Dedifferentiated amniotic fluid mesenchymal stem cell (primary cell): ENCODE results near the gene TRAF4.
"Not testable (repeated sequence)": the region's sequence is repeated elsewhere in the genome, so short reads cannot be mapped to it uniquely, and the experiment has no call there.

Source experiments
- DNase-seq: peaks from one replicate; pipeline ENCODE4 v3.0.0-alpha.2; 2016; ENCODE audit errors: extremely low spot score

TRAF4 gene

DNA sequence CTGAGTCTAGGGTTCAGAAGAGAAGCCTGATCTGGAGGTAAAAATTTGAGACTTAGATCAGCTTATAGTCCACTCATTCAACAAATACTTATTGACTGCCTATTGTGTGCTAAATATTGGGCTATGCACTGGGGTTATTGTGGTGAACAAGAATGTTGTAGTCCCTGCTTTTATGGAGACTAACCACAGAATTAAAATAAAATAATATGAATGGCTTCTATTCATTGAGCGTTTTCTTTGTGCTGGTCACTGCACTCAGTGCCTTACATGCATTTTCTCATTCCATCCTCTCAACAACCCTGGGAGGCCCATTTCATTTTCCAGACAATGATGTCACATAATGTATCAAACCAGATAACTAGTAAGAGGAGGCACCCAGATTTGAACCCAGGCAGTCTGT is 10.5 kb upstream of the TRAF4 start:
- no peak for DNase-seq

DNA sequence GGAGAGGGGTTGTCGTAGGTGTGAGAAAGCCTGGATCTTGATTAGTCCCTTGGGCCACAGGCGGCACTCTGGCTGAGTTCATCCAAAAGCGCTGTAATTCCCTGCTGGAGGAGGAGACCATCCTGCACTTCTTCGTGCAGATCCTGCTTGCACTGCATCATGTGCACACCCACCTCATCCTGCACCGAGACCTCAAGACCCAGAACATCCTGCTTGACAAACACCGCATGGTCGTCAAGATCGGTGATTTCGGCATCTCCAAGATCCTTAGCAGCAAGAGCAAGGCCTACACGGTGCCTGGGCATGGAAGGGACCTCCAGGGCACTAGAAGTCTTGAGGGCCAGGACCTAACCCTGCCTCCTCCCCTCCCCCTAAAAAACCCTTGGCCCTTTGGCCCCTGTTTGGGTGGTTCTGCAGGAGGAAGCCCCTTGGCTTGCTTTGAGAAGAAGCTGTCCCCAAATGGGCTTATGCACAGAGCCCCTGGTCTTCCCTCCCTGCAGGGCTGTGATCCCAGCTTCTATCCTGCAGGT is 9.0 kb upstream of the TRAF4 start:
- DNase-seq = no peak

DNA sequence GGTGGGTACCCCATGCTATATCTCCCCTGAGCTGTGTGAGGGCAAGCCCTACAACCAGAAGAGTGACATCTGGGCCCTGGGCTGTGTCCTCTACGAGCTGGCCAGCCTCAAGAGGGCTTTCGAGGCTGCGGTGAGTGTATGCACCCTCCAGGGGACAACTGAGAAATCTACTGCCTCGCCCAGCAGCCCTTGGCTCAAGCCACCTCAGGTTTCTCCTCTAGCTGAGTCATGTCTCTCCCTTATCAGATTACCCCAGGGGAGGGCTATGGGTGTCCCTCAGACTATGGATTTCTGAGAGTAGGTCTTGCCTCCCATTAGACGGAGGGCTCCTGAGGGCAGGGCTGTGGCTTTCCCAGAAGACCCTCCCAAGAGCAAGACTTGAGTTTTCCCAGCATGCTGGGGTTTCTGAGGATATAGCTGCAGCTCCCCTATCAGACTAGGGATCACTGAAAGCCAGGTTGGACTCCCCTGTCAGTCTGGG is 8.5 kb upstream of the TRAF4 start:
- DNase-seq = no peak

GRCh38 chr17:28735913-28736769 is 7.7 kb upstream of the TRAF4 start:
- DNase-seq = not testable (repeated sequence)

- DNase-seq = no peak
Observed at GRCh38 chr17:28737316-28737715, 6.5 kb upstream of the TRAF4 start.

GRCh38 chr17:28737770-28738679 is 5.8 kb upstream of the TRAF4 start:
- DNase-seq = no peak

- DNase-seq = no peak
Observed at GRCh38 chr17:28738680-28739384, 5.0 kb upstream of the TRAF4 start.

- no peak for DNase-seq
Observed at GRCh38 chr17:28740406-28741357, 3.1 kb upstream of the TRAF4 start.

DNA sequence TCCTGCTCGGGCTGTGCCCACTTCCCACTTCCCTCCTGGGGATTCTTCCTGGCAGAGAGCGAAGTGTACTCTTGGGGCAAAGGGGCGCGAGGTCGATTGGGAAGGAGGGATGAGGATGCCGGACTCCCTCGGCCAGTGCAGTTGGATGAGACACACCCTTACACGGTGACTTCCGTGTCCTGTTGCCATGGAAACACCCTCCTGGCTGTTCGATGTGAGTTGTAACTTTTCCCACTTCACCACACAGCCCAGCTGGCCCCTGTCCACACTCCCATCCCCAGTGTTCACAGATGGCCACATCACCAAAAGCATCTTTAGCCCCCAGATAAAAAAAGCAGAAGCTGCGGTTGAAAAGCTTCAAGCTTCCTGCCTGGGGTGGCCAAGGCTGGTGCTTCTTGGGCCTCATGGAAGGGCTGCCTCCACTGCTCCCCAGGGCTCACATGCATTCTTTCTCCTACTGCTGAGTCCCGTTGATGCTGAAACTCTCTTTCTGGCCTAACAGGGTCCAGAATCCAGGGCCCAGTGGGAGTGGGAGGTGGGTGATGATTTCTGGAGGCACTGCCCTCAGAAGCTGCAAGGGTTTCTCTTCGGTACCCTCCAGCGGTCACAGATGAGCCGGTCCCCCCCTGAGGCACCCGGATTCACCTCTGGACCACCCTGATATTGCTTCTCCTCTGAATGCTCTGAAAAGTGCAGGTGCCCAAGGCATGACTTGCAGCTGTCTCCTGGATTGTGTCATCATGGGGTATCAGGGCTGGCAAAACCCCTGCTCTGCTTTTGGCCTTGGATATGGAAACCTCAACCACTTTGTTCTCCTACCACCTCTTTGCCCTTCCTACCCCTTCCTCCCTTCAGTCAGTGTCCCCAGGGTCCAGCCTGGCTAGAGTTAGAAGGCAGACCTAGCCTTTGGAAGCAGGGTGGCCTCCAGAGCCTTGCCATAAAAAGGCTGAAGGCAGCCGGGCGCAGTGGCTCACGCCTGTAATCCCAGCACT is 2.2 kb upstream of the TRAF4 start:
- DNase-seq = no peak

DNA sequence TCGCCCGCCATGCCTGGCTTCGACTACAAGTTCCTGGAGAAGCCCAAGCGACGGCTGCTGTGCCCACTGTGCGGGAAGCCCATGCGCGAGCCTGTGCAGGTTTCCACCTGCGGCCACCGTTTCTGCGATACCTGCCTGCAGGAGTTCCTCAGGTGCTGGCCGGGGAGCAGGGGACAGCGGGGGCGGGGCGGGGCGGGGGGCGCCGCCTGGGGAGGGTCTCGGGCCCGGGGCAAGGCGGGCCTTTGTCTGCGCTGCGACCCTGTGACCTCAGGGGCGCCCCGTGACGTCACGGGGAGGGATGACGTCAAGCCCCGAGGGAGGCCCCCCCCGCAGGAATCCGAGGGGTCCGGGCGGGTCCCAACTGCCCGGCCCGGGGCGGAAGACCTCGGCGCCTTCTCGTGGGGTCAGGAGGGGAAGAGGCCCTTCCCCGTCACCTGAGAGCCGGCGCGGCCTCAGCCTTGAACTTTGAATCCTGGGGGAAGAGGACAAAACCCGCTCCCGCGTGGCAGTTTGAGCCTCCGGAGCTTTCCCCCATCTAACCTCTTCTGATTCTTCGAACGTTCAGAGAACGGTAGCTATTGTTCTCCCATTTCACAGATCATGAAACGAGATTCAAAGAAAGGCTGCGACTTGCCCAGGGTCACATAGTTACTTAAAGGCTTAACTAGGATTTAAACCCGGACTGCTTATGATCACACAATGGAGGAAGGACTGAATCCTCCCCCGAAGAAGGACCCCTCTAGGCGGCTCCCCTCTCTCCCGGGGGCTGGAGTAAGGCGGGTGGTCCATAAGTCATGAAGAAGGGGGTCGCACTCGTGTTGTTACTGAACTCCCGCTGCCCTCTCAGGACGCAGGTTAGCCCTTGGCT is 527 bp downstream of the TRAF4 start:
- no peak for DNase-seq

DNA sequence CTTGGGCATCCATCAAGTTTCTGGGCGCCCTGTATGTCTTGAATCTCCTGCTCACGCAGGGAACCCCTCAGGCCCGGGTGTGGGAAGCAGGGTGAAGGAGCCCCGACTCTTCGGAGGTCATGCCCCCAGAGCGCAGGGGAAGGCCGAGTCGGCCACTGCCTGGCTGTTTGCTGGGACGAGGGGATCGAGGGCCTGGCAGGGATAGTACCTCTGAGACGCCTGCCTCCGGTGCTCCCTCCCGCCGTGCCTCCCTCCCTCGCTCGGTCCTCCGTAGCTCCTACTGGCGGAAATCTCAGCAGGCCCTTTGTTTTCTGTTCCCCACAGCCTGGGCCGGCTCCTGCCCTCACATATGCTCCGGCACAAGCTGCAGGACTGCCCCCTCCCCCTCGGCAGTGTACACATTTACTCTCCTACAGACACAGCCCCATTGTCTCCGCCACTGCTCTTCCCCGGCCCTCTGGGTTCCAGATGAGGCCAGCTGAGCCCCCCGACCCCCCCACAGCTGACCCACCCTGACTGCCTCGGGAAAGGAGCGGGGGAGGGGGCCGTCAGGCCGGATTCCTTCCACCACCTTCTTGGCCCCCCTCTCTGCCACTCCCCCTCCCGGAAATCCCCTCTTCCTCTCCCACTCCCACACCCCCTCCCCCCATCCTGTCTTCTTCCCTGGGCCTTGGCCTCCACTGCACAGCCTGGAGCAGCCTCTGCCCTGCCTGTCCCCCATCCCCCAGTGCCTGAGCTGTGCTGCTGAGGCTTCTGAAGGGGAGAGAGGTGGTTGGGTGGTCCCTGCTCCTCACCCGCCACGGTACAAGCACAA is 1.4 kb downstream of the TRAF4 start:
- DNase-seq = no peak

GRCh38 chr17:28745786-28746411 is 2.1 kb downstream of the TRAF4 start:
- DNase-seq = no peak

DNA sequence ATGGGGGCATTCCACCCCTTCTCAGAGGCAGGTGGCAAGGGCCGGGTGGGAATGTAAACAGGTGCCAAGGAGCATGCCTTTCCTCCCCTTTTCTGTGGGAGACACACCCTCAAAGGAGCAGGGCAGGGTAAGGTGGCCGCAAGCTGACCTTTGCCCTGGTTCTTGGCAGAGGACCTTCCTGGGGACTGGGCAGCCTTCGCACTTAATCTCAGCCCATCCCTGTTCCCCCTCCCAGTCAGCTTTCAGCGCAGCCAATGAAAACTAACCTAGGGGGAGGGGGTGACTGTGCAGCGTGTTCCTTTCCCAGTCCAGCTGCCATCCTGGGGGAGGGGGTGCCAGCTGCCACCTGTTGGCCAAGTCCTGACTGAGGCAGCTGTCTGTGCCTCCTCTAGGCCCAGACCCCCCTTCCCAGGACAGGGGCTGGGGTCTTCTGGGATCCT is 2.8 kb downstream of the TRAF4 start:
- no peak for DNase-seq

DNA sequence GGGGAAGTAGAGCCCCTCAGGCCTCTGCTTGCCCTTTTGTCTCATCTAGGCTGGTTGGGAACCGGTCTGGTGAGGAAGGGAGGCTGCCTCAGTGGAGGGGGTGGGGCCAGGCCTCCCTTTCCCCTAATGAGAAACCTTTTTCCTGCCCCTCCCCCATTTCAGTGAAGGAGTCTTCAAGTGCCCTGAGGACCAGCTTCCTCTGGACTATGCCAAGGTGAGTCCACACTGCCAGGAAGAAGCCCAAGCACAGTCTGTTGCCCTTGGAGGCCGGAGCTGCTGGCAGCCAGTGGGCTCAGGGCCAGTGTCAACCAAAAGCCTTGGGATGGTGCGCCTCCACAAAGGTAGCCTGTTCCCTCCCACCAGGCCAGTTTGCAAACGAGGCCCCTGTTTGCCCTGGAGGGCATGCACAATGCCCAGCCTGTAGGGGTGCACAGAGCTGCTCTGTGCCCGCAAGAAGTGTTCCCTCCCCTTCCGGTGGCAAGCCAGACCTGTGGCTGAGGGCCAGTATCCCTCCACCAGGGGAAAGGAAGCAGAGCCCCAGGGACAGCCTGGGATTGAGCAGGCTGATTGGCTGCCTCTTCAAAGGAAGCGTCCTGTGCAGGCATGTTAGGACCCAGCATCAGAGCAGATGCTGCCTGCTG is 3.4 kb downstream of the TRAF4 start:
- no peak for DNase-seq

GRCh38 chr17:28747801-28748750 is 4.3 kb downstream of the TRAF4 start:
- no peak for DNase-seq
